GM12875 (cell line): ENCODE measurements around the gene OAS1.

Experiments
- H3K4me3 ChIP-seq: one replicate; pipeline ENCODE4 v1.5.1; 2011; ENCODE audit warnings: low read depth, low read length, control low read depth
- TF ChIP-seq, protein P1 (sequence below): IDR thresholded peaks from 2 replicates; pipeline ENCODE4 v1.5.1; 2011; ENCODE audit warnings: low read depth, mild to moderate bottlenecking, control low read depth, inconsistent platforms, low read length, moderate library complexity, borderline replicate concordance; ENCODE audit not compliant: insufficient read depth

Gene OAS1

DNA sequence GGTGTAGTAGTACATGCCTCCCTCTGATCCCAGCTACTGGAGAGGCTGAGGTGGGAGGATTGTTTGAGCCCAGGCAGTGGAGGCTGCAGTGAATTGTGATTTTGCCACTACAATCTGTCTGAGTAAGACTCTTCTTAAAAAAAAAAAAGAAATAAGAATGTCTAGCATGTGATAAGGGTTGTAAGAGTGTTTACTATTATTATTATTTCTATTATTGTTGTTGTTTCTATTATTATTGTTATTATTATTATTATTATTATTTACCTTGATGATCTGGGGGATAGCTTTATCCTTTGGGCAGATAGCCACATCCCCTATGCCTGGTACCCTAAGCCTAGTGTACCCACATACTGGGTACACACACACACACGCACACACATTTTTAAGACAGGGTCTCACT is 35.8 kb downstream of the OAS1 start:
- no peak overlapping the region for H3K4me3 ChIP-seq
- TF ChIP-seq, protein P1, sequence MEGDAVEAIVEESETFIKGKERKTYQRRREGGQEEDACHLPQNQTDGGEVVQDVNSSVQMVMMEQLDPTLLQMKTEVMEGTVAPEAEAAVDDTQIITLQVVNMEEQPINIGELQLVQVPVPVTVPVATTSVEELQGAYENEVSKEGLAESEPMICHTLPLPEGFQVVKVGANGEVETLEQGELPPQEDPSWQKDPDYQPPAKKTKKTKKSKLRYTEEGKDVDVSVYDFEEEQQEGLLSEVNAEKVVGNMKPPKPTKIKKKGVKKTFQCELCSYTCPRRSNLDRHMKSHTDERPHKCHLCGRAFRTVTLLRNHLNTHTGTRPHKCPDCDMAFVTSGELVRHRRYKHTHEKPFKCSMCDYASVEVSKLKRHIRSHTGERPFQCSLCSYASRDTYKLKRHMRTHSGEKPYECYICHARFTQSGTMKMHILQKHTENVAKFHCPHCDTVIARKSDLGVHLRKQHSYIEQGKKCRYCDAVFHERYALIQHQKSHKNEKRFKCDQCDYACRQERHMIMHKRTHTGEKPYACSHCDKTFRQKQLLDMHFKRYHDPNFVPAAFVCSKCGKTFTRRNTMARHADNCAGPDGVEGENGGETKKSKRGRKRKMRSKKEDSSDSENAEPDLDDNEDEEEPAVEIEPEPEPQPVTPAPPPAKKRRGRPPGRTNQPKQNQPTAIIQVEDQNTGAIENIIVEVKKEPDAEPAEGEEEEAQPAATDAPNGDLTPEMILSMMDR: no peak

DNA sequence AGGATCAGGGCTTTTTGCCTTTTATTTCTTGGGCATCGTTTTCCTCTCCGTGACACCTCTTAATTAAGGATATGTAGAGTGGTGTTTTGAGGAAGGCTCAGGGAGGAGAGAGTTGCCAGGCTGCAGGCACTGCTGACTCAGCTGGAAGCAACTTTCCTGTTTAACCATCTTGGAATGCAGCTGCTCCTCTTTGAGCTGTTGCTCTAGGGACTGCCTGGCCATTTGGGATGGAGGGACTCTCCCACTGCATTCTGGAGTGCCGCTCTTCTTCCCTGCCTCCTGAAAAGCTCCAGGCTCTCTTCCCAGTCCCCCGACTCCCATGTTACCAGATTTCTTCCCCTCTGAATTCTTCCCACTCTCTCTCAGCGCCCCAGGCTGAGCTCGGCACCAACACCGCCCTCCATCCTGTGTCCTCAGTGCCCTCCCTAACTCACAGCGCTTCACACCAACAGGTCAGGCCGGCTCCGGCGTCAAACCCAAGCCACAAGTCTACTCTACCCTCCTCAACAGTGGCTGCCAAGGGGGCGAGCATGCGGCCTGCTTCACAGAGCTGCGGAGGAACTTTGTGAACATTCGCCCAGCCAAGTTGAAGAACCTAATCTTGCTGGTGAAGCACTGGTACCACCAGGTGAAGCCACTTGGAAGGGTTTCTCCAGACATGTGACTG is 37.4 kb downstream of the OAS1 start:
- TF ChIP-seq, protein P1: no peak
- no peak overlapping the region for H3K4me3 ChIP-seq

DNA sequence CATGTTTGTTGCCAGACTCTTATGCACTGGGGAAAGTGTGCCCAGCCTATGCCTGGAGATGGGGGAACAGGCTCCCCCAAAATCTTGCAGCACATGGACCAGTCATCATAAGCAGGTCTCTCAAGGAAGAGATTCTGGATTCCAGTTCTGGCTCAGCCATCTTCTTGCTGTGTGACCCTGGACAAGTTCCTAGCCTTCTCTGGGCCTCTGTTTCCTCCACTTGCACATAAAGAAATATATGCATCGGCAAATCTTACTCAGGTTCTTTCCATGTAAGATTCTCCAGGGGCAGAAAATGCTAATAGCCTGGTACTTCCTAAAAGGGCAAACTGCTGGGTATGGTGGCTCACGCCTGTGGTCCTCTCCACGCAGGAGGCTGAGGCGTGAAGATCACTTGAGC is 38.8 kb downstream of the OAS1 start:
- TF ChIP-seq, protein P1: no peak

DNA sequence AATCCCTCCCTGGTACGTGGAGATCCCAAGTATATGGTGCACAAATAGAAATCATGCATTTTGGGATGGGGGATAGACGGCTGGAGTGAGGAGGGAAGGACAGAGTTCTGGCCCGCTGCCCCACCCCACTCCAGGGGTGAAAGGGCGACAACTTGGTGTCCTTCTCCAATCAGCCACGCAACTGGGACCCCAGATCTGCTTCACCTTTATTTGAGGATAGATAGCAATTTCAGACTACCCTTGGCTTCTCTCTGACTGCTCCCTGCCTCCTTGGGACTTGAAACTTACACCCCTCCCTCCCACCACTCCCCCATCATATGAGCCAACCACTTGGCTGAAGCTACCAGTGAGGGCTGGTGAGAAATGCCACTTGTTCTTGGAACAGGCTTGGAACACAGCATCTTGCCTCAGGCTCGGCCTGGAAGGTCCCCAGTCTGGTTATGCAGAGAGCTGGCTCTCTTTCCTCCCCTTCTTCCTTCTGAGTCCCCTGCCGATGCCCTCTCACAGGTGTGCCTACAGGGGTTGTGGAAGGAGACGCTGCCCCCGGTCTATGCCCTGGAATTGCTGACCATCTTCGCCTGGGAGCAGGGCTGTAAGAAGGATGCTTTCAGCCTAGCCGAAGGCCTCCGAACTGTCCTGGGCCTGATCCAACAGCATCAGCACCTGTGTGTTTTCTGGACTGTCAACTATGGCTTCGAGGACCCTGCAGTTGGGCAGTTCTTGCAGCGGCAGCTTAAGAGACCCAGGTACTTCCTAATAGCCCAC is 39.7 kb downstream of the OAS1 start:
- TF ChIP-seq, protein P1: no peak
- H3K4me3 ChIP-seq: no peak overlapping the region

More for the DNA sequence above, 38.8 kb downstream of the OAS1 start:
- H3K4me3 ChIP-seq: no peak overlapping the region

DNA sequence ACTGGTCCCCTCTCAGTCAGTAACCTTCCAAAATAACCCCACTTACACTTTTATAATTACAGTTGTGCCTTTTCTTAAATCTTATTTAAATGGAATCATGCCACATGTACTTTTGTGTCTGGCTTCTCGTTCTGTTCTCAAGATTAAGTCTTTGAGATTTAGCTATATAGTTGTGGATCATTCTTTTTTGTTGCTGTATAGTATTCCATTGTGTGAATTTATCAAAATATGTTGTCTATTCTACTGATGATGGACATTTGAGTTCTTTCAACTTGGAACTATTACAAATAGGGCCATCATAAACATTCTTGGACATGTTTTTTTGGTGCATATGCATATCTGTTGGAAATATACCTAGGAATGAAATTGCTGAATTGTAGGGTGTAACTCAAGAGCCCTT is 40.6 kb downstream of the OAS1 start:
- no peak overlapping the region for H3K4me3 ChIP-seq
- TF ChIP-seq, protein P1: no peak

DNA sequence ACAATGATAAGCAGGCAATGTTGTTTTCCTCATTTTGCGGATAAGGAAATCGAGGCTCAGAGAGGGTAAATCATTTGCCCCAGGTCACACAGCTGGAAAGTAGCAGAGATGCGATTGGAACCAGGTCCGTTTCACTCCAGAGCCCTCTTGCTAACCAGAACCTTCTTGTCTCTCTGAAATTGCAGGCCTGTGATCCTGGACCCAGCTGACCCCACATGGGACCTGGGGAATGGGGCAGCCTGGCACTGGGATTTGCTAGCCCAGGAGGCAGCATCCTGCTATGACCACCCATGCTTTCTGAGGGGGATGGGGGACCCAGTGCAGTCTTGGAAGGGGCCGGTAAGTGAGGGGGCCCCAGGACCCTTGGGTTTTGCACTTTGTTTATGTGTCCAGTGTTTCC is 41.0 kb downstream of the OAS1 start:
- H3K4me3 ChIP-seq: no peak overlapping the region
- TF ChIP-seq, protein P1: no peak

DNA sequence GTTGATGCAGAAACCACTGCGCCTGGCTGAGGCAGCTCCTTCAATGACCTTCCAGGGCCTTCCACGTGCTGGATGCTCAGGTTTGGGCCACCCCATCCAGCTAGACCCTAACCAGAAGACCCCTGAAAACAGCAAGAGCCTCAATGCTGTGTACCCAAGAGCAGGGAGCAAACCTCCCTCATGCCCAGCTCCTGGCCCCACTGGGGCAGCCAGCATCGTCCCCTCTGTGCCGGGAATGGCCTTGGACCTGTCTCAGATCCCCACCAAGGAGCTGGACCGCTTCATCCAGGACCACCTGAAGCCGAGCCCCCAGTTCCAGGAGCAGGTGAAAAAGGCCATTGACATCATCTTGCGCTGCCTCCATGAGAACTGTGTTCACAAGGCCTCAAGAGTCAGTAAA is 42.0 kb downstream of the OAS1 start:
- TF ChIP-seq, protein P1: no peak
- no peak overlapping the region for H3K4me3 ChIP-seq
